GM21423 (cell line): ENCODE results near the gene RPS6KA5.
A peak's percentile ranks its signal among the peaks of the same experiment; 100 is the strongest.
"Not testable (repeated sequence)": the region's sequence is repeated elsewhere in the genome, so short reads cannot be mapped to it uniquely, and the experiment has no call there.

Experiments
- ATAC-seq: cut with Tn5 transposase; IDR thresholded peaks from one replicate; pipeline ENCODE4 v1.9.1; 2021; ENCODE audit warnings: mild to moderate bottlenecking, moderate library complexity; ENCODE audit not compliant: unreplicated experiment

RPS6KA5 gene

DNA sequence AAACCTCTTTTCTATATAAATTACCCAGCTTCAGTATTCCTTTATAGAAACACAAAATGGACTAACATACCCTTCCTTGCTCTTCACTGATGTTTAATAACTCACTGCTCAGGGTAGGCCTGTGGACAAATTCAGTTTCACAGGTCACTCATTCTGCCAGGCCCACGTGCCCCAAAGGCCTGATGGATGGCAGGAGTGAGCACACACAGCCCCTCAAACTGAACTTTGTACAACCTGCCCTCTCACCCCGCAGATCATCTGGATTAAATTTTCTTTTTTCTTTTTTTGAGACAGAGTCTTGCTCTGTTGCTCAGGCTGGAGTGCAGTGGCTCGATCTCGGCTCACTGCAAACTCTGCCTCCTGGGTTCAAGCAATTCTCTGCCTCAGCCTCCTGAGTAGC, 219.8 kb downstream of the RPS6KA5 start:
- not testable (repeated sequence) for ATAC-seq

DNA sequence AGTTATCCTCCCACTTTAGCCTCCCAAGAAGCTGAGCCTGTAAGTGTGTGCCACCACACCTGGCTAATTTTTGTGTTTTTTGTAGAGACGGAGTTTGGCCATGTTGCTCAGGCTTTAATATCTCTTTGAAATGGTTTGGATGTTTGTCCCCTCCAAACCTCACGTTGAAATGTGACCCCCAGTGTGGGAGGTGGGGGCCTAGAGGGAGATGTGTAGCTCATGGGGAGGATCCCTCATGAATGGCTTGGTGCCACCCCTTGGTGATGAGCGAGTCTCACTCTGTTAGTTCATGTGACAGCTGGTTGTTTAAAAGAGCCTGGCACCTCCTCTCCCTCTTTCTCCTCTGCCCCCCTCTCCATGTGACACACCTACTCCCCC, 220.6 kb downstream of the RPS6KA5 start:
- ATAC-seq = no peak

DNA sequence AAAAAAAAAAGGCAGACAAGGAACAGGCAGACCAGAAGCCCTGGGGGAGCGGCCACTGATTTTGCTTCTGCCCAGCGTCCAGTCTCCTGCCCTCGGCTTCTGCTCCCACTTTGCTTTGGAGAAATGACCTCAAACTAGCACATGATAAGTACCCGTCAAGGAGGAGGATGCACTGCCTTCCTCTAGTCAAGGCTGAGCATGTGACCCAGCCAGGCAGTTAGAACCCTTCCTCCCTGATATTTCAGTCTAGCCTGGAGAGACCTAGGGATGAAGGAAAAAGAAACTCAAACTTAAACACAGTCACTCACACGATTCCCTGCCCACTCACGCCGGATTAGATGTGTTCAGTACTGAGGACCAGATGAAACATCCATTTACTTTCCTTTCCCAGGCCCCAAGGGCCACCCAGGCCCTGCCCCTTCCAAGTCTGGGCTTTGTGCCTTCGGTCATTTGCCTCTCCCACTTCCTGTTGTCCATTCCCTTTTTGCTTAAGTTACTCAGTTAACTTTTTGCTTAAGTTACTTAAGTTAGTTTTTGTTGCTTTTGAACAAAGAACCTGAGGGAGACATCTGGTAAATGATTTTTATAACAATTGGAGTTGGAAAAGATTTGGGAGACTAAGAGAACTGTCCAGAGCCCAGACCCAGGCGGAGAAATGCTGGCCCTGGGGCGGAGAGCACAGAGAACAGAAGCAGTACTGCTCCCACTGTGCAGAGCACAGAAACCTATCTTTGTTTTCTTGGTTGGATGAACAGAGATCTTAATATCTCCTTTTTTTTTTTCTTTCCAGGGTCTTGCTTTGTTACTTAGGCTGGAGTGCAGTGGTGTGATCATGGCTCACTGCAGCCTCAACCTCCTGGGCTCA, 221.2 kb downstream of the RPS6KA5 start:
- no peak for ATAC-seq

DNA sequence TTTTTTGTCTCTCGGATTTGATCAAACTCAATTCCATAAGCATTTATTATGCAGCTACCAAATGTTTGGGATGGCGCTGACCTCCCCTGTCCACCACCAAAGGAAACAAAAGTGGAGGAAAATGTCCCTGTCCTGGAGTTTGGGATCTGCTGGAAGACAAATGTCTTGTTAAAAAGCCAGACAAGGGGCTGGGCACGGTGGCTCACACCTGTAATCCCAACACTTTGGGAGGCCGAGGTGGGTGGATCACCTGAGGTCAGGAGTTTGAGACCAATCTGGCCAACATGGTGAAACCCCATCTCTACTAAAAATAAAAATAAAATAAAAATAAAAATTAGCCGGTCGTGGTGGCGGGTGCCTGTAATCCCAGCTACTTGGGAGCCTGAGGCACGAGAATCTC, 221.9 kb downstream of the RPS6KA5 start:
- ATAC-seq = not testable (repeated sequence)

DNA sequence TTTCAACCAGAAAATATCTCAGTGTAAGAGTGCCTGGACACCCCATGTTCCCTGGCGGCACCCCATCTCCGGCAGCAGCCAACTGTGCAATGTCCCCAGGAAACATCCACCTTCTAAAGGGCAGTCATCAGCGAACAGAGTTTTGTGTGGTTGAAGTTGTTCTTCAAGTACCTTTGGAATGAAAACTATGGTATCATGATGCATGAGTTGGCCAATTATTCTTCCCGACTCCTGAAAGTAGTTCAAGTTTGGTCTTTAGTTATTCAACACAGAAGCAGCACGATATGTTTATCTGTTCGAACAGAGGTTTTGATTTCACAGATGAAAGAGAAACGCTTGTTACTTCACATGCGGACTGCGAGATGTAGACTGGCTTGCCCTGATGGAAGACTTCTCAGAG, 223.1 kb downstream of the RPS6KA5 start:
- ATAC-seq = no peak

DNA sequence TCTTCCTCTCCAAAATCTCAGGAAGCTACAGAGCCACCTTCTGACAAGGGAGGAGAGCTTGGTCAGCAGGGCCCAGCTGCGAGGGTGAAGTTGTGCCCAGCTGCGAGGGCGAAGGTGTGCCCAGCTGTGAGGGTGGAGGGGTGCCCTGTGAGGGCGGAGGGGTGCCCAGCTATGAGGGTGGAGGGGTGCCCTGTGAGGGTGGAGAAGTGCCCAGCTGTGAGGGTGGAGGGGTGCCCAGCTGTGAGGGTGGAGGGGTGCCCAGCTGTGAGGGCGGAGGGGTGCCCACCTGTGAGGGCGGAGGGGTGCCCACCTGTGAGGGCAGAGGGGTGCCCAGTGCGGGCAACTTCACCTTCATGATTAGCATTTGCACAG, 223.8 kb downstream of the RPS6KA5 start:
- no peak for ATAC-seq

DNA sequence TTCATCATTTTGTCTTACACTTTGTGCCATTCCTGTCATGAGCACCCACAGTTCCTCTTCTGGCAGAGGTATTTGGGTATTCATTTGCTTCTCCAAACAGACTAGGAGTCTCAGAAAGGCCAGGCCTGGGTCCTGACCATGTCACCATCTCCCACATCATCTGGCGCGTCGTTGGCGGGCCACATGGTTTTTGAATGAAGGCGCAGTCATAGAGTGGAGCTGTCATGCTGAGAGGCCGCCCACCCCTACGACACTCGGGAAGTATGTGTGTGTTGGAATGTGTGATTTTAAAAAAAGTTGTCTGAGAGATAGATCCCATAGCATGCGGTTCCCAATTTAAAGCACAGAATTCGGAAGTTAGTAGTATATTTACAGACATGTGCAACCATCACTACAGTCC, 228.6 kb downstream of the RPS6KA5 start:
- ATAC-seq = no peak

DNA sequence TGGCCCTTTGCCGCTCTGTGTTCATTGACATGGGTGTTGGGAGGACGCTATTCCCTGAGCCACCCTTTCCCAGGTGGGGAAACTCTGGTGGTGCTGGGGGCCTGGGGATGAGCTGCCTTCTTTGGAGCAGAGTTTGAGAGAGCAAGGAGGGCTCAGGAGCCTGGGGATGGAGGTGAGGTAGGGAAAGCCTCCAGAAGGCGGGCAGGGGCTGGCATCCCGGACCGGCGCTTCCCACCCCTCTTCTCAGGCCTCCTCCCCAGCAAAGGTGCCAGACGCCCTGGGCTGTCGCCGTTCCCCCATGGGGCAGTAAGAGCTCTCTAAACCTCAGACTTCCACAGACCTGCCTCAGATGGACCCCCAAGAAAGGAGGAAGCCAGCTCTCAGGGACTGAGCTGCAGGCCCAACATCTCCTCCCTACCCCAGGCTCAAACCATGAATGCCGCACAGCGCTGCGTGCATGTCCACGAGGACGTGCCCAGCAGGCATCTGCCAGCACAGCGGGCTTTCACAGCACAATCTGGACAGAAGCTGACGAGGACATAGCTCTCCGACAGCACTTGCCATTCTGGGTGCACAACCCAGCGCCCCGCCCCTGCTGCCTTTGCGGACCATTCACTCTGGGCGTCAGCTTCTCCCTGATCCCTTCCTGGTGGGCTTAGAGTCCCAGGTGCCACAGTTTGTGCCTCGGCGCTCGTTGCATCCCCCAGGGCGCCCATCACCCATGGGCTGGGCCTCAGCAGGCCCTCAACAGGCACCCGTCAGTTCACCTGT, 229.3 kb downstream of the RPS6KA5 start:
- no peak for ATAC-seq

DNA sequence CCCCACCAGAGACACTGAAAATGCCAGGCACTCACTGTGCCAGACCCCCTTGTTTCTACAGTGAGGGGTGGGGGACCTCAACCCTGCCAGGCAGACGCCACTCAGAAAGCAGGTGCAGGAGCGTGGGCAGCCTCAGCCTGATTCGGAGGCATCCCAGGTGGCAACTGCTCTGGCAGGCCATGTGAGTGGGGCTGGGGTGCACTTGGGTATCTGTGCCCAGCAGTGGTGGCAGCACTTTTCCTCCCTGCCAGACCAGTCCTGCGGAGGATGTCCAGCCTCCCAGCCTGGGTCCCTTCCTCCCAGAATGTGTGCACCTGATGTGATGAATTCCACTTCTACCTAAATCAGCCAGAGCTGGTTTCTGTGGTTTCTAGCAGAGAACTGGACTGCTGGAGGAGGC, 230.8 kb downstream of the RPS6KA5 start:
- no peak for ATAC-seq

DNA sequence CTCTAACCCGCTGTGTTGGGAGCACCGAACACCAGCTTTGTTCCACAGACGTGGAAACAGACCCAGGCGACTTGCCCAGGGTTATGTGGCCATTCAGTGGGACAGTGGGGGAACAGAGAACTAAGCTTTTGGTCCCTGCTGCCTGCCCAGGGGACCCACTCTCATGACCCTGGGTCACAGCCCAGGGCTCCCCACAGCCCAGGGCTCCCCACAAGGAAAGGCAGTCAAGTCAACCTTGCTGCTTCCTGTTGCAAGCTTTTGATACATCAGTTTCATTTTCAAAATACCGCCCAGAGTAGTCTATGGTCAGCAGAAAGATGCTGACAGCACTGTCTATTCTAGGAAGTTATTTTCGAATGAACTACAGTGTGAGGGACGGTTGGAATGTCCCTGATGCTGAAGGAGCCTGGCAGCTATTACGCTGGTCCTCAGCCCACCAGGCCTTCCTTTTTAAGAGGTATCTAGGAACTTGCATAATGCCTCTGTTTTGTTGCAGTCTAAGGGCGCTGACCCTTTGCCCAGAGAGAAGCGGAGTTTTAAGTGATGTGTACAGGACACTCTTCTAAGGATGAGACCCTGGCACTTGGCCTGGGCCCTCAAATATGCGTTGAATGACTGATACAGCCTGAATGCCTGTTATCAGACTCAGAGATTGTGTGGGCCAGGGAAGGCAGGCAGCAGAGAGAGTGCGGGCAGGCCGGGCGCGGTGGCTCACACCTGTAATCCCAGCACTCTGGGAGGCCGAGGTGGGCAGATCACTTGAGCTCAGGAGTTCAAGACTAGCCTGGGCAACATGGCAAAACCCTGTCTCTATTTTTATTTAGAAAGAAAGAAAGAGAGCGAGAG, 231.6 kb downstream of the RPS6KA5 start:
- ATAC-seq = peak; percentile 47

DNA sequence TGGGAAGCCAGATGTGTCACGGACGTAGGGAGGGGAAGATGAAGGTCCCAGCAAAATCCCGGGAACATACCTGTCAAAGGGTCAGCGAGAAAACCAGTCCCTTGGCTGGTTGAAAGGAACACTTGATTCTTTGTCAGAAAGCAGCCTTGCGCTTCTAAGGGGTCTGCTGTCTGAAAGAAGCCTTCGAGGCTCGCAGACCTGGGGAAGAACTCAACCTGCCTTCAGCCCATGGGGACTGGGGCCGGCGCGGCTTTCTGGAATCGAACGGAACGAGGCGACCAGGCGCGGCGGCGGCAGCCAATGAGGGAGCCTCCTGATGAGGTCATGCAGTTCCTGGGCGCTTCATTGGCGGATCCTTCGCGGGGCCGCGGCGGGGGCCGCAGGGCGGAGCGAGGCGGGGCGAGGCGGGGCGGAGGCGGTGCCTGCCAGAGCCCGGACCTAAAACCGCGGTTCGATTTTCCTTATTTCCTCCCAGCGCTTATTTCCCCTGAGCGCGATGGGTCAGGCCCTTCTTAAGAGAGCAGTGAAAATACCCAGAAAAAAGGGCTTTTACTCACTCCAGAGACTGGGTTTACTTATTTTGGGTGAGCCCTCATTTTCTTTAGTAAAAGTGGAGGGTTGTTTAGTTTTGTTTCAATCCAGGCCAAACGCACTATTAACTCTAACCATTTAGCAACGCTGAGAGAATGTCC, 232.4 kb downstream of the RPS6KA5 start:
- peak; percentile 98 for ATAC-seq

DNA sequence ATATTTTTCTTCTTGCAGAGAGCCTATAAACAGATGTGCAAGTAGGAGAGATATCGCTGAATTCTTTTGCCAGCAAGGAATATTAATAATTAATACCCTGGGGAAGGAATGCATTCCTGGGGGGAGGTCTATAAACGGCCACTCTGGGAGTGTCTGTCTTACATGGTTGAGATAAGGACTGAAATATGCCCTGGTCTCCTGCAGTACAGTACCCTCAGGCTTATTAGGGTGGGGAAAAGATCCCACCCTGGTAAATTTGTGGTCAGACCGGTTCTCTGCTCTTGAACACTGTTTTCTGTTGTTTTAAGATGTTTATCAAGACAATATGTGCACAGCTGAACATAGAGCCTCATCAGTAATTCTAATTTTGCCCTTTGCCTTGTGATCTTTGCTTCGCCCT, 236.9 kb downstream of the RPS6KA5 start:
- not testable (repeated sequence) for ATAC-seq

DNA sequence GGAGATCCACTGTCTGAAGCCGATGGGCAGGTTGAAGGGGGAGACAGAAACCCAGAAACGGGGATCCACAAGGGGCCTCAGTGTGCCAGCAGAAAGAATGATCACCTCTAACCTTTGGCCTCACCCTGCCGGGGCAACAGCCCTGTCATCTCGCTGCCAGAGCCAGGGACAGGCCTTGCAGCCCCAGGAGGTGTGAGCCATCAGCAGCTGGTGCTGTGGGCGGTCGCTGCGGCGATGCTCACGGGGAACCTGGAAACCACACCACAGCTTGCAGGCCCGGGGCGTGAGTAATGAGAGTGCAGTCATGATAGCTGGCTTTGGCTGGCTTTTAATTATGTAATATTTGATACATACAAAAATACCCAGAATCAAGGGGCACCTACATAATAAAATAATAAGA, 239.5 kb downstream of the RPS6KA5 start:
- ATAC-seq = peak; percentile 63

DNA sequence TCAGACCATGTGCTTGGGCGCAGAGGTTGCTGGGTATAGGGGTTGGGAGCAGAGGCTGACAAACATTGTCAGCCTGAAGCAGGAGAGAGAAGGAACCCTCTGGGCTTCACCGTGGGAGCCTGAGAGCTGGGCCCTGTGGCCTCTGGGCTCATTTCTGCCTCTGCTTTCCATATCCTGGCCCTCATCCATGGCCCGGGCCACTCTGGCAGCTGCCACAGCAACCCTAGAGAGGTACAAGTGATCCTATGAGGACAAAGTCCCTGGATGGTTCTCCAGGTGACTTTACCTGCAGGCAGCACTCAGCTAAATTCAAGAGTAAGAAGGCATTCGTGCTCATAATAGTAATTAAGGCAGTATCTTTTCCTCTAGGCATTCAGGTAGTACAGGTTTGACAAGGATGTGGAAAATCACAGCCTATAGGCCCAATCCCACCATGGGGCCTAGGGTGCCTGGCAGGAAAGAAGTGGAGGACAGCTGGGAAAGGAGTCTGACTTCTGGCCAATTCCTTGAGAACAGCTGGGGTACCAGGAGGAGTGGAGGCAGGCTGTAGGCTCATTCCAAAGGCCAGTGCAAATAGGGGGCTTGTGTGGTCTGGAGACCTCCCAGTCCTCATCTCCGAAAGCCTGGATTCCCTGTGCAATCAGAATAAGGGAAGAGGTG, 240.6 kb downstream of the RPS6KA5 start:
- no peak for ATAC-seq

DNA sequence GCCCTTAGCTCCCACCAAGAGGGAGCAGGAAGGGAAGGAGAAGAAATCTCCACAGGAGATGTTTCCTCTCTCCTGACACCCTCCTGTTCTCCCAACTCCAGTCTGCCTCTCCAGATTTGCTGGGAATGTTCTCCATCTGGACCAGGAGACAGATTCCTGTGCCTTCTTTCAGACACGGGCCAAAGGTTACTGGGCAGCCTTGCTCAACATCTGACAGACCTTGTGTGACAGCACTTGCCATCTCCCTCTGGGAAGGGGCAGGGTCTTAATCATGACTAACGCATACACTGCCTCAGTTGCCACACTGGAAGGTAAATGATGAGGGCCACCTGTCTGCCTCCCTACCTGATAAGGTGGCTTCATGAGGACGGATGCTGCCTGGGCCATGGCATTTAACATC, 241.7 kb downstream of the RPS6KA5 start:
- no peak for ATAC-seq

DNA sequence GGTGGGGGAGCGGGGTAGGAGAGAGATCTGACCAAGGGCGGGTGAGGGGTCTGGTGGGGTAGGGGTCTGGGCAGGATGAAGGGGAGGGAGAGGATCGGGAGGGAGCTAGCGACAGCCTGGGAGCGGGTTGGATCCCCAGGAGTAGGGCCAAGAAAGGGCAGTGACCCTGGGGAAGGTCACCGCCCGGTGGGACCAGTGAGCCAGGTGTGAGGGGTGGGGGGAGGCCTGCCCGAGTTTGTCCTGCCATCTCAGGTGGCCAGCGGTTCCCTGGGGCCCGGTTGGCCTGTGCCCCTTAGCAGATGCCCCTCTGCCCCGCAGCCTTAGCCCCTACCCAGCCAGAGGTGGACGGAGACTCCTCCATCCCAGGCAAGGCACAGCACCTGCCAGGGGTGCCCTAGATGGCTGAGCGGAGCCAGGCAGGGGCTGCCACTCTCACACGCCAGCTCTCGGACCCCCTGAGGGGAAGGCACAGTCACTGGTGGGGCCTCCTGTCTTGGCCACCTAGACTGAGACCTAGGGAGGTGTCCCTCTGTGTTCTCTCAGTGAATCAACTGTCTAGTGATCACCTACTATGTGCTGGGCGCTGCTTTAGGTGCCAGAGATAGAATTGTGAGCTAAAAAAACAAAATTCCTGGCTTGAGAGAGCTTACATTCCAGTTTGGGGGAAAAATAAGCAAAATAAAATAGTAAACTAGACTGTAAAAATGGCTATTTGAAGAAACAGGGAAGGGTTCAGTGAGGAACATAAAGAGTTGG, 243.6 kb downstream of the RPS6KA5 start:
- no peak for ATAC-seq

DNA sequence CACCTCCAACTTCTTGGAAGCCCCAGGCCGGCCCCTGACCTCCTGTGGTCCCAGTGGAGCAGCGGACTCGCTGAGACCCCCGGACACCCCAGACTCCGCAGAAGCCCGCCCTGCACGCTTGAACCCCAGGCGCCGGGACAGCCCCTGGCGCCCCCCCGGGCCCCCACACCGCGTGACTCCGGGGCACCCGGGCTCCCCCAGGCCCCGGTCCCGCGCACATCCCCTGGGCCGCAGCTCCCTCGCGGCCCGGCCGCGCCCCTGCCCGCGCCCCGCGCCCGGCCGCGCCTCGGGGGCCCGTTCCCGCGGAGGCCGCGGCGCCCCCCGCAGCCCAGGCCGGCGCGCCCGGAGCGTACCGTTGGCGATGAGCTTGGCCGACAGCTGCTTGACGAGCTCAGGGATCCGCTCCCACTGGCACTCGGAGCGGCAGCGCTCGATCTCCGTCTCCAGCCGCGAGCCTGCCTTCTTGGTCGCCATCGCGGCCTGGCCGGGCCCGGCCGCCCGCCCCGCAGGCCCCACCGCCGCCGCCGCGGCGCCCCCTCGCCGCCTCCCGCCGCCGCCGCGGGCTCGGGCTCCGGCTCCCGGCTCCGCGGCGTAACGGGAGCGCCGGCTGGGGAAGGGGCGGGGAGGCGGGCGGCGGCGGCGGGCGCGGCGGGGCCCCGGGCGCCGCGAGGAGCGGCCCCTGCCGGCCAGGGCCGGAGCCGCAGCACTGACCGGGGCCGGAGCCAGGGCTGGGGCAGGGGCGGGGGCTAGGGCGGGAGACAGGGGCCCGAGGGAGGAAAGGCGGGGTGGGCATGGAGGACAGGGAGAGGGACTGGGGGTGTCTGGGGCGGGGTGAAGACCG, 244.4 kb downstream of the RPS6KA5 start, which contains the start of gene TTC7B:
TTC7B (minus strand) TSS at position 609 of the 841 bp plus-strand sequence; CDS start at position 474, 135 bp downstream.
- ATAC-seq = peak; percentile 64

DNA sequence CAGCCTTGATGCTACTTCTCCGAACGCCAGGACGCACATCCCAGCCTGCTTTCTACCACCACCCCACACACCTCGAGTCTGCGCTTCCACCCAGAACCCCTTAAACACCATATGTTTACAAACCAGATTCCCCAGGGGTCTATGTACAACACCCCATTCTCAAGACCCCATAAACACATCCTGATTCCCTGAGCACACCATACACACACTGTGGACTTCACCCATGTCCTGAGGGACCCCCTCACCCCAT, 244.9 kb downstream of the RPS6KA5 start:
- no peak for ATAC-seq
